ENCODE measurements around the gene SCARF1. TPM values are rescaled to one million over a fixed set of nuclear protein-coding genes. Genes with fewer than 3 reads are reported as not detected.
A peak's percentile ranks its signal among the peaks of the same experiment; 100 is the strongest.
"Not testable (repeated sequence)": the region's sequence is repeated elsewhere in the genome, so short reads cannot be mapped to it uniquely, and the experiment has no call there.

SCARF1 gene, protein sequence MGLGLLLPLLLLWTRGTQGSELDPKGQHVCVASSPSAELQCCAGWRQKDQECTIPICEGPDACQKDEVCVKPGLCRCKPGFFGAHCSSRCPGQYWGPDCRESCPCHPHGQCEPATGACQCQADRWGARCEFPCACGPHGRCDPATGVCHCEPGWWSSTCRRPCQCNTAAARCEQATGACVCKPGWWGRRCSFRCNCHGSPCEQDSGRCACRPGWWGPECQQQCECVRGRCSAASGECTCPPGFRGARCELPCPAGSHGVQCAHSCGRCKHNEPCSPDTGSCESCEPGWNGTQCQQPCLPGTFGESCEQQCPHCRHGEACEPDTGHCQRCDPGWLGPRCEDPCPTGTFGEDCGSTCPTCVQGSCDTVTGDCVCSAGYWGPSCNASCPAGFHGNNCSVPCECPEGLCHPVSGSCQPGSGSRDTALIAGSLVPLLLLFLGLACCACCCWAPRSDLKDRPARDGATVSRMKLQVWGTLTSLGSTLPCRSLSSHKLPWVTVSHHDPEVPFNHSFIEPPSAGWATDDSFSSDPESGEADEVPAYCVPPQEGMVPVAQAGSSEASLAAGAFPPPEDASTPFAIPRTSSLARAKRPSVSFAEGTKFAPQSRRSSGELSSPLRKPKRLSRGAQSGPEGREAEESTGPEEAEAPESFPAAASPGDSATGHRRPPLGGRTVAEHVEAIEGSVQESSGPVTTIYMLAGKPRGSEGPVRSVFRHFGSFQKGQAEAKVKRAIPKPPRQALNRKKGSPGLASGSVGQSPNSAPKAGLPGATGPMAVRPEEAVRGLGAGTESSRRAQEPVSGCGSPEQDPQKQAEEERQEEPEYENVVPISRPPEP
- total RNA-seq (2014; rRNA removed; shearing (Covaris generic)): 0.16 TPM in 2 replicates

DNA sequence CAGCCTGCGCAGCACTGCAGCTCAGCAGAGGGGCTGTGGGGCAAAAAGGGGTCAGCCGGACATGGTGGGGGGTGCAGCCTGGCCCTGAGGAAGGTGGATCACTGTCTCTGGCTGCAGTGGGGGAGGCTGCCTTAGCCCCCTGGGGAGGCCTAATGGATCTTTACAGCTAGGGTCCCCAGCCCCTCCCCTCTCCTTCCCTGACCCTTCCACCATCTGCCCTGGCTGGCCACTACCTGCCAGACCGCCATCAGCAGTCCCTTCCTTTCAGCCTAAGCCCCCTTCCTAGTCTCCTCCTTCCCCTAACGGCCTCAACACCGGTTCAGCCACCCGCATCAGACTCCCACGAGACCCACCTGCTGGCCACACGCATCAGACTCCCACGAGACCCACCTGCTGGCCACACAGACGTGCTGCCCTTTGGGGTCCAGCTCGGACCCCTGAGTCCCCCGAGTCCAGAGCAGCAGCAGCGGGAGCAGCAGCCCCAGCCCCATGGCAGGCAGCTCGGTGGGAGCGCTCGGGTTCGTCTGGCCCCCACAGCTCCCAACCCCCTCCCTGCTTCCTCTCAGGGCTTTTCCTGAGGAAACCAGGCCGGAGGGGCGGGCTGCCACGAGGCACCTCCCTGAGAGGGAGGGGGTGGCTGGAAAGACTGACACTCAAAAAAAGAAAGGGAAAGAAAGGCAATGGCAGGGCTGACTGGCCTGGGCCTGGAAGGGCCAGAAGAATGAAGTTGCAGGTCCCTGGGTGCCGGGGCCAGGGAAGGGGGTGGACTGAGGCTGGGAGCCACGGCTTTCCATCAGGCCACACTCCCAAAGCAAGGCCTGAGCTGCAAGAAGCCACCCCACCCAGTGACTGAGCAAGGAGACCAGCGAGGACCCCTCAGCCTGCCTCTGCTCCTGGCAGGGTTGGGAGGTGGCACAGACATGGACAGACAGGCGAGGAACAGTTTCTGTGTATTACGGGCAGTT, at the start of gene SCARF1:
Gene SCARF1 (minus strand): TSS at position 526 of the 965 bp plus-strand sequence. CDS start 35 bp downstream, at position 491.
- no peak for DNase-seq (ENCODE audit: low read depth in 1 of 2, low spot score in 2 of 2)
- H3K27ac ChIP-seq: no peak within 1 kb of the TSS
- no peak within 1 kb of the TSS for H3K4me3 ChIP-seq
- peaks cover 38% of the 10 kb centered on the region for H3K4me1 ChIP-seq (replicated peaks)
- no peaks in the 10 kb centered on the region; the same call in 1 of the 2 replicates for H3K27me3 ChIP-seq (replicated peaks)
- H3K36me3 ChIP-seq: peaks cover 14% of the 10 kb centered on the region
- H3K9me3 ChIP-seq (replicated peaks): 0 out of 2 replicates have a peak, but pooled peaks cover 2% of the 10 kb centered on the region

GRCh38 chr17:1693339-1693738, 47.8 kb upstream of the SCARF1 start:
- H3K36me3 ChIP-seq: no peaks in the 10 kb centered on the region
- no peaks in the 10 kb centered on the region for H3K9me3 ChIP-seq (replicated peaks)
- no peaks in the 10 kb centered on the region for H3K27me3 ChIP-seq (replicated peaks)
- no peak overlapping the region for H3K27ac ChIP-seq
- DNase-seq (ENCODE audit: low read depth in 1 of 2, low spot score in 2 of 2): peak in 1 of 2 experiments; percentile 34
- H3K4me1 ChIP-seq (replicated peaks): peaks cover 5% of the 10 kb centered on the region
- no peak overlapping the region for H3K4me3 ChIP-seq

DNA sequence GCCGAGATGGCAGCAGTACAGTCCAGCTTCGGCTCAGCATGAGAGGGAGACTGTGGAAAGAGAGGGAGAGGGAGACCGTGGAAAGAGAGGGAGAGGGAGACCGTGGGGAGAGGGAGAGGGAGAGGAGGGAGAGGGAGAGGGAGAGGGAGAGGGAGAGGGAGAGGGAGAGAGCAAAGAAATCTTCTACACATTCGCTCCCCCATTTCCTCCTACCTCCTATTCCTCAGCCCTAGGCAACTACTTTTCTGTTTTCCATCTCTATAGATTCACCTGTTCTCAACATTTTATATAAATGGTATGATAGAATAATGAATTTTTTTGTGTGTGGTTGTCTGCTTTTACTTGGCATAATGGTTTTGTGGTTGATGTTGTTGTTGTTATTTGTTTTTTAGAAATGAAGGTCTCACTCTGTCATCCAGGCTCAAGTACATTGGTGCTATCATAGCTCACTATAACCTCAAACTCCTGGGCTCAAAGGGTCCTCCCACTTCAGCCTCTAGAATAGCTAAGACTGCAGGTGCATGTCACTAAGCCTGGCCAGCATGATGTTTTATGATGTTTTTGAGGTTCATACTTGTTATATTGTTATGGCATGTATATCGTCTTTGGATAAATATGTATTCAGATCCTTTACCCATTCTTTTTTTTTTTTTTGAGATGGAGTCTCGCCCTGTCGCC, 45.2 kb upstream of the SCARF1 start:
- Histone ChIP-seq H3K27ac (no peak overlapping the region), H3K4me1 (replicated peaks) (peaks cover 11% of the 10 kb centered on the region), H3K4me3 (no peak overlapping the region), H3K36me3 (no peaks in the 10 kb centered on the region), H3K9me3 (replicated peaks) (no peaks in the 10 kb centered on the region), H3K27me3 (replicated peaks) (no peaks in the 10 kb centered on the region)
- DNase-seq (ENCODE audit: low read depth in 1 of 2, low spot score in 2 of 2): no peak

GRCh38 chr17:1688405-1688804, 42.9 kb upstream of the SCARF1 start:
- DNase-seq (ENCODE audit: low read depth in 1 of 2, low spot score in 2 of 2); H3K27me3 ChIP-seq (replicated peaks); H3K27ac ChIP-seq; H3K9me3 ChIP-seq (replicated peaks); H3K4me3 ChIP-seq: not testable (repeated sequence)
- peaks cover 17% of the 10 kb centered on the region for H3K4me1 ChIP-seq (replicated peaks)
- peaks cover 11% of the 10 kb centered on the region for H3K36me3 ChIP-seq

GRCh38 chr17:1686086-1686485, 40.6 kb upstream of the SCARF1 start:
- no peak overlapping the region for H3K4me3 ChIP-seq
- no peak overlapping the region for H3K27ac ChIP-seq
- H3K4me1 ChIP-seq (replicated peaks): peaks cover 17% of the 10 kb centered on the region
- no peaks in the 10 kb centered on the region for H3K27me3 ChIP-seq (replicated peaks)
- no peaks in the 10 kb centered on the region for H3K9me3 ChIP-seq (replicated peaks)
- no peak for DNase-seq (ENCODE audit: low read depth in 1 of 2, low spot score in 2 of 2)
- H3K36me3 ChIP-seq: peaks cover 34% of the 10 kb centered on the region

GRCh38 chr17:1684378-1685189, 39.1 kb upstream of the SCARF1 start, which contains the start of gene PRPF8:
Gene PRPF8, minus strand, starts transcription at chr17:1684867. Its CDS starts 296 bp downstream, at chr17:1684571.
- H3K36me3 ChIP-seq: peaks cover 49% of the 10 kb centered on the region
- peak within 1 kb of the TSS; percentile 81 for H3K4me3 ChIP-seq
- peaks cover 17% of the 10 kb centered on the region for H3K4me1 ChIP-seq (replicated peaks)
- no peaks in the 10 kb centered on the region for H3K9me3 ChIP-seq (replicated peaks)
- H3K27ac ChIP-seq: peak within 1 kb of the TSS; percentile 56
- peak; percentile 96 to 97 for DNase-seq (ENCODE audit: low read depth in 1 of 2, low spot score in 2 of 2)
- H3K27me3 ChIP-seq (replicated peaks): no peaks in the 10 kb centered on the region

DNA sequence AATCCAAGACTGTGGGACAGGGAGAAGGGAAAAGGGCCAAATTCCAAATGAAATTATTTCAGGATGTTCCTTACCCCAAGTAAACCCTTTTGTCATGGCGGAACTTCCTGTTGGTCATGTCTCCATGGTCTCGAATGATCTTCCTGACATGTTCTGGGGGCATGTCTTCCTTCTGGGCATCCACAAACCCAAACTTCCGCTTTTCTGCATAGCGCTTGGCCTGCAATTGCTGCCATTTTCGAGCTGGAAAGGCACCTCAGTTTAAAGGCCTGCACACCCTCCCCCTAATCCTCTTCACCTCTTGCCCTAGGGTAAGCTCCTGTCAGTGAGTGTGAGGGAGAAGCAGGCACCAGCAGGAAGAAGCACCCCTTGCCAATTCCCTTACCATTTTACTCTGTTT, 37.9 kb upstream of the SCARF1 start:
- no peaks in the 10 kb centered on the region for H3K9me3 ChIP-seq (replicated peaks)
- H3K4me1 ChIP-seq (replicated peaks): peaks cover 17% of the 10 kb centered on the region
- no peak overlapping the region for H3K27ac ChIP-seq
- H3K36me3 ChIP-seq: peaks cover 60% of the 10 kb centered on the region
- H3K27me3 ChIP-seq (replicated peaks): no peaks in the 10 kb centered on the region
- DNase-seq (ENCODE audit: low read depth in 1 of 2, low spot score in 2 of 2): no peak
- H3K4me3 ChIP-seq: peak overlapping the region; percentile 81

- Histone ChIP-seq H3K27ac (no peak overlapping the region), H3K36me3 (peaks cover 96% of the 10 kb centered on the region), H3K9me3 (replicated peaks) (no peaks in the 10 kb centered on the region), H3K27me3 (replicated peaks) (no peaks in the 10 kb centered on the region), H3K4me1 (replicated peaks) (no peaks in the 10 kb centered on the region), H3K4me3 (no peak overlapping the region)
- no peak for DNase-seq (ENCODE audit: low read depth in 1 of 2, low spot score in 2 of 2)
Observed at GRCh38 chr17:1676401-1676800, 30.9 kb upstream of the SCARF1 start.

DNA sequence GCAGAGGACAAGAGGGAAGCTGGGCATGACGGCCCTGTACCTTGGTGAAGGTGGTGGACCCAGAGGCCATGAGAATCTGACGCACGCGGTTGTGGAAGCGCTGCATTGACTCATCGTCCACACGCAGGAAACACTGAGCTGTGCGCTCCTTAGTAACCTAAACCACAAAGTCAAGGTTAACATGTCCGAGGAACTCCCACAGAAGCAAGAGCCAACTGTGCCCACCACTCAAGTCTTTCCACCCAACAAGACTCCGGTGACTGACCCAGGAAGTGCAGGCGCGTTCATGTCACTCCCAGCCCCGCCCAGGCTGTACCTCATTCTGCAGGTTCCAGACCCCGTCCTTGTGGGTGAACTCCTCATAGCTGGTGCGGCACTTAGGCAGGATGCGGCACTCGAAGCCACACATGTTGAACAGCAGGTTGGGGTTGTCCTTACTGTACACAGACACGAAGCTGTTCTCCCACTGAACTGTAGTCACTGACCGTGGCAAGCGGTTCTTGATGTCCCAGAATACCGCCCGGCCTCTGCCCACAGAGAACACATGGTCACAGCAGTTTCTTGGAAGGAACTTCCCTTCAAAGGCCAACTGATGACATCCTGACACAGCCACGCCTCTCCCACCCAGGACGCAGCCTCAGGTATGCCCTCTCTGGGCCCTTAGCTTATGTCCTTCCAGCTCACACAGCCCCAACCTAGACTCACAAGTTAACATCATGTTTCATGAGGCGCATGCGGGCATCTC, 27.7 kb upstream of the SCARF1 start:
- H3K27ac ChIP-seq: no peak overlapping the region

DNA sequence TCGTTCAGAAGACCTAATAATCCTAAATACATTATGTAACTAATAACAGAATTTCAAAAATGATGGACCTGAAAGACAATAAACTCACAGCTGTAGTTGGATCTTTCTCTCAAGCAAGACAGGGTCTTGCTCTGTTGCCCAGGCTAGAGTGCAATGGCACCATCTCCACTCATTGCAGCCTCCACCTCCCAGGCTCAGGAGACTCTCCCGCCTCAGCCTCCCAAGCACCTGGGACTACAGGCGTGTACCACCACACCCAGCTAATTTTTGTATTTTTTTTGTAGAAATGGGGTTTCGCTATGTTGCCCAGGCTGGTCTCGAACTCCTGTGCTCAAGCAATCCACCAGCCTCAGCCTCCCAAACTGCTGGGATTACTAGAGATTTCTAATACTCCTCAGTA, 18.4 kb upstream of the SCARF1 start:
- H3K27ac ChIP-seq; H3K27me3 ChIP-seq (replicated peaks); H3K9me3 ChIP-seq (replicated peaks); H3K4me1 ChIP-seq (replicated peaks); DNase-seq (ENCODE audit: low read depth in 1 of 2, low spot score in 2 of 2); H3K4me3 ChIP-seq: not testable (repeated sequence)
- H3K36me3 ChIP-seq: peaks cover 90% of the 10 kb centered on the region

More for the DNA sequence above, 27.7 kb upstream of the SCARF1 start:
- Histone ChIP-seq H3K9me3 (replicated peaks) (no peaks in the 10 kb centered on the region), H3K4me3 (no peak overlapping the region), H3K27me3 (replicated peaks) (no peaks in the 10 kb centered on the region), H3K36me3 (peaks cover 96% of the 10 kb centered on the region), H3K4me1 (replicated peaks) (peaks cover 5% of the 10 kb centered on the region; the same call in 1 of the 2 replicates)
- no peak for DNase-seq (ENCODE audit: low read depth in 1 of 2, low spot score in 2 of 2)

GRCh38 chr17:1661045-1661444, 15.5 kb upstream of the SCARF1 start:
- Histone ChIP-seq H3K36me3 (peaks cover 89% of the 10 kb centered on the region), H3K9me3 (replicated peaks) (no peaks in the 10 kb centered on the region), H3K4me1 (replicated peaks) (no peaks in the 10 kb centered on the region), H3K27ac (no peak overlapping the region), H3K27me3 (replicated peaks) (no peaks in the 10 kb centered on the region), H3K4me3 (no peak overlapping the region)
- no peak for DNase-seq (ENCODE audit: low read depth in 1 of 2, low spot score in 2 of 2)
